ENCODE data around the gene MCU. TPM values are rescaled to one million over a fixed set of nuclear protein-coding genes. Genes with fewer than 3 reads are reported as not detected.

Gene MCU
- total RNA-seq, 1 experiment from 2014 or later, result 18.7 TPM

- intact Hi-C loops (cut with micrococcal nuclease; ENCODE audit: unreplicated experiment), result no loop called here
- no peak for TF ChIP-seq CTCF (conservative IDR thresholded peaks at IDR 0.05; ENCODE audit: low read depth, low read length)
- TF ChIP-seq EZH2 (IDR thresholded peaks at IDR 0.05; ENCODE audit: borderline replicate concordance, low read depth, low read length, poor library complexity, severe bottlenecking), result no peak
- ChIA-PET CTCF (no interaction called here), POLR2A (ENCODE audit: low non-redundant PET) (no interaction called here)
- Histone ChIP-seq H3K27ac (ENCODE audit: low read depth, low read length, poor library complexity, severe bottlenecking) (no peak overlapping the region), H3K27me3 (replicated peaks; ENCODE audit: insufficient read depth, low read depth, low read length, poor library complexity) (no peaks in the 10 kb centered on the region), H3K36me3 (ENCODE audit: insufficient read depth, low read length, poor library complexity, severe bottlenecking) (no peaks in the 10 kb centered on the region), H3K9me3 (ENCODE audit: low read depth, low read length, poor library complexity, severe bottlenecking) (no peaks in the 10 kb centered on the region), H3K4me1 (ENCODE audit: insufficient read depth, low read length, poor library complexity, severe bottlenecking) (no peaks in the 10 kb centered on the region), H3K4me3 (ENCODE audit: low read depth, low read length, poor library complexity, severe bottlenecking) (no peak overlapping the region)
- BruUV-seq (replicated peaks), result no TSS peak
- no peak for DNase-seq (ENCODE audit: low spot score)
Observed at GRCh38 chr10:72847681-72848080, 155.7 kb downstream of the MCU start.

- CTCF ChIA-PET, result no interaction called here
- DNase-seq (ENCODE audit: low spot score), result no peak
- H3K36me3 ChIP-seq (ENCODE audit: insufficient read depth, low read length, poor library complexity, severe bottlenecking), result no peaks in the 10 kb centered on the region
- no peak overlapping the region for H3K27ac ChIP-seq (ENCODE audit: low read depth, low read length, poor library complexity, severe bottlenecking)
- no peak overlapping the region for H3K4me3 ChIP-seq (ENCODE audit: low read depth, low read length, poor library complexity, severe bottlenecking)
- intact Hi-C loops (cut with micrococcal nuclease; ENCODE audit: unreplicated experiment), result no loop called here
- POLR2A ChIA-PET (ENCODE audit: low non-redundant PET), result no interaction called here
- no peaks in the 10 kb centered on the region for H3K27me3 ChIP-seq (replicated peaks; ENCODE audit: insufficient read depth, low read depth, low read length, poor library complexity)
- H3K4me1 ChIP-seq (ENCODE audit: insufficient read depth, low read length, poor library complexity, severe bottlenecking), result no peaks in the 10 kb centered on the region
- TF ChIP-seq CTCF (conservative IDR thresholded peaks at IDR 0.05; ENCODE audit: low read depth, low read length) (no peak), EZH2 (IDR thresholded peaks at IDR 0.05; ENCODE audit: borderline replicate concordance, low read depth, low read length, poor library complexity, severe bottlenecking) (no peak)
- no peaks in the 10 kb centered on the region for H3K9me3 ChIP-seq (ENCODE audit: low read depth, low read length, poor library complexity, severe bottlenecking)
- BruUV-seq (replicated peaks), result no TSS peak
Observed at GRCh38 chr10:72850861-72851260, 158.9 kb downstream of the MCU start.

GRCh38 chr10:72851509-72851908, 159.6 kb downstream of the MCU start:
- no peaks in the 10 kb centered on the region for H3K36me3 ChIP-seq (ENCODE audit: insufficient read depth, low read length, poor library complexity, severe bottlenecking)
- no peaks in the 10 kb centered on the region for H3K27me3 ChIP-seq (replicated peaks; ENCODE audit: insufficient read depth, low read depth, low read length, poor library complexity)
- no peaks in the 10 kb centered on the region for H3K9me3 ChIP-seq (ENCODE audit: low read depth, low read length, poor library complexity, severe bottlenecking)
- DNase-seq (ENCODE audit: low spot score), result no peak
- no TSS peak for BruUV-seq (replicated peaks)
- no peak overlapping the region for H3K27ac ChIP-seq (ENCODE audit: low read depth, low read length, poor library complexity, severe bottlenecking)
- H3K4me3 ChIP-seq (ENCODE audit: low read depth, low read length, poor library complexity, severe bottlenecking), result no peak overlapping the region
- intact Hi-C loops (cut with micrococcal nuclease; ENCODE audit: unreplicated experiment), result no loop called here
- no peaks in the 10 kb centered on the region for H3K4me1 ChIP-seq (ENCODE audit: insufficient read depth, low read length, poor library complexity, severe bottlenecking)
- POLR2A ChIA-PET (ENCODE audit: low non-redundant PET), result no interaction called here
- CTCF ChIA-PET, result no interaction called here
- TF ChIP-seq EZH2 (IDR thresholded peaks at IDR 0.05; ENCODE audit: borderline replicate concordance, low read depth, low read length, poor library complexity, severe bottlenecking) (no peak), CTCF (conservative IDR thresholded peaks at IDR 0.05; ENCODE audit: low read depth, low read length) (no peak)

Data from A673 (cell line).